HEK293T (cell line): ENCODE measurements around the gene FMNL1.

Experiments
- CTCF ChIA-PET: fragments of 350-600 bp; formaldehyde crosslinking; extraction: SDS; loops from one replicate; lab custom pipeline; 2021; ENCODE audit warnings: antibody characterized with exemption, inconsistent platforms; lab: Yijun Ruan, JAX
- POLR2A ChIA-PET: fragments of 350-600 bp; formaldehyde crosslinking; extraction: SDS; loops from one replicate; lab custom pipeline; 2020; ENCODE audit warnings: antibody characterized with exemption, inconsistent platforms; lab: Yijun Ruan, JAX
- DNase-seq: peaks from one replicate; pipeline ENCODE4 v3.0.0; 2012; ENCODE audit warnings: mixed read lengths; ENCODE audit errors: extremely low spot score
- ARNT ChIP-seq: fragments of 450-650 bp; IDR thresholded peaks from 2 replicates; pipeline ENCODE4 v1.6.1; 2017; ENCODE audit warnings: mild to moderate bottlenecking
- BHLHE40 ChIP-seq: fragments of 450-650 bp; IDR thresholded peaks from 2 replicates; pipeline ENCODE4 v1.6.1; 2016; ENCODE audit warnings: mild to moderate bottlenecking, moderate library complexity, borderline replicate concordance
- CTBP1 ChIP-seq: fragments of 450-650 bp; IDR thresholded peaks from 2 replicates; pipeline ENCODE4 v1.6.1; 2016; ENCODE audit warnings: borderline replicate concordance
- ELF4 ChIP-seq: fragments of 450-650 bp; IDR thresholded peaks from 2 replicates; pipeline ENCODE4 v1.6.1; 2017; ENCODE audit warnings: antibody characterized with exemption
- FOXA1 ChIP-seq: fragments of 450-650 bp; IDR thresholded peaks from 2 replicates; pipeline ENCODE4 v1.6.1; 2016; ENCODE audit warnings: mild to moderate bottlenecking
- FOXK2 ChIP-seq: fragments of 450-650 bp; IDR thresholded peaks from 2 replicates; pipeline ENCODE4 v1.6.1; 2016; ENCODE audit warnings: mild to moderate bottlenecking
- FOXM1 ChIP-seq: fragments of 450-650 bp; IDR thresholded peaks from 2 replicates; pipeline ENCODE4 v1.6.1; 2017; ENCODE audit warnings: mild to moderate bottlenecking, borderline replicate concordance
- HDGF ChIP-seq: fragments of 450-650 bp; IDR thresholded peaks from 2 replicates; pipeline ENCODE4 v1.6.1; 2017; ENCODE audit warnings: antibody characterized with exemption, borderline replicate concordance
- L3MBTL2 ChIP-seq: fragments of 450-650 bp; conservative IDR thresholded peaks from 2 replicates; pipeline ENCODE4 v1.6.1; 2016; ENCODE audit warnings: mild to moderate bottlenecking
- LEF1 ChIP-seq: fragments of 450-650 bp; IDR thresholded peaks from 2 replicates; pipeline ENCODE4 v1.6.1; 2017; ENCODE audit warnings: mild to moderate bottlenecking, borderline replicate concordance
- NFRKB ChIP-seq: fragments of 450-650 bp; IDR thresholded peaks from 2 replicates; pipeline ENCODE4 v1.6.1; 2016; ENCODE audit warnings: mild to moderate bottlenecking, moderate library complexity
- PKNOX1 ChIP-seq: fragments of 450-650 bp; IDR thresholded peaks from 2 replicates; pipeline ENCODE4 v1.6.1; 2016
- SP1 ChIP-seq: fragments of 450-650 bp; IDR thresholded peaks from 2 replicates; pipeline ENCODE4 v1.6.1; 2017
- SUZ12 ChIP-seq: fragments of 450-650 bp; IDR thresholded peaks from 2 replicates; pipeline ENCODE4 v1.6.1; 2016; ENCODE audit warnings: mild to moderate bottlenecking
- TARDBP ChIP-seq: fragments of 450-650 bp; IDR thresholded peaks from 2 replicates; pipeline ENCODE4 v1.6.1; 2016
- ZNF384 ChIP-seq: fragments of 450-650 bp; IDR thresholded peaks from 2 replicates; pipeline ENCODE4 v1.6.1; 2016

FMNL1 gene

GRCh38 chr17:45221081-45222013 is at the start of gene FMNL1:
FMNL1 (plus strand) TSS chr17:45221885; CDS start chr17:45222125, 240 bp downstream.
- no peak for TF ChIP-seq ARNT
- TF ChIP-seq ELF4: no peak
- TF ChIP-seq BHLHE40: no peak
- CTCF ChIA-PET: interaction anchor here (0.7 to 2.2 kb wide), 3 partner anchors 11 to 86 kb away, joined by 3 to 9 read pairs (median 3); partner anchors contain the start of gene ACBD4
- POLR2A ChIA-PET: interaction anchor here (0.6 to 1.3 kb wide), 3 partner anchors 12 to 73 kb away, joined by 3 to 4 read pairs (median 3); partner anchors contain the start of gene HEXIM1
- peak; percentile 58 for DNase-seq

- POLR2A ChIA-PET: interaction anchor here (1.0 to 5.8 kb wide), 3 partner anchors 11 to 23 kb away, joined by 5 to 85 read pairs (median 65); partner anchors contain the start of genes HEXIM1 and HEXIM2
- DNase-seq: no peak
- CTCF ChIA-PET: interaction anchor here (0.6 to 1.8 kb wide), 5 partner anchors 12 to 256 kb away, joined by 3 to 14 read pairs (median 3); partner anchors contain the start of gene ACBD4
- TF ChIP-seq FOXK2 (no peak), TARDBP (no peak), LEF1 (no peak), ARNT (no peak), BHLHE40 (no peak), ZNF384 (no peak), FOXM1 (no peak), PKNOX1 (no peak), SP1 (no peak), HDGF (no peak), FOXA1 (no peak), L3MBTL2 (no peak), SUZ12 (no peak)
Measured at GRCh38 chr17:45172232-45172540, 49.5 kb upstream of the FMNL1 start.

- ChIA-PET POLR2A (interaction anchor here (0.7 to 5.8 kb wide), 4 partner anchors 11 to 23 kb away, joined by 3 to 85 read pairs (median 35); partner anchors contain the start of genes HEXIM1 and HEXIM2), CTCF (interaction anchor here (0.6 to 1.8 kb wide), 9 partner anchors 12 to 255 kb away, joined by 3 to 14 read pairs (median 4); partner anchors contain the start of gene ACBD4)
- DNase-seq: no peak
- TF ChIP-seq HDGF (no peak), PKNOX1 (no peak), NFRKB (no peak), SP1 (no peak), FOXK2 (no peak), FOXA1 (no peak), CTBP1 (no peak), ELF4 (no peak), BHLHE40 (no peak), ZNF384 (no peak)
Measured at GRCh38 chr17:45172541-45173286, 49.0 kb upstream of the FMNL1 start.

GRCh38 chr17:45175759-45176115 is 45.9 kb upstream of the FMNL1 start:
- ChIA-PET POLR2A (interaction anchor here (1.3 to 2.7 kb wide), 4 partner anchors 8 to 27 kb away, joined by 3 to 22 read pairs (median 10); partner anchors contain the start of genes HEXIM1 and HEXIM2), CTCF (interaction anchor here (0.6 to 3.8 kb wide), 4 partner anchors 22 to 41 kb away, joined by 5 to 23 read pairs (median 12); partner anchors contain the start of genes ACBD4 and HEXIM1)
- no peak for DNase-seq
- TF ChIP-seq CTBP1 (no peak), ELF4 (no peak), FOXA1 (no peak), FOXM1 (no peak), SP1 (no peak), FOXK2 (no peak), SUZ12 (no peak), LEF1 (no peak), BHLHE40 (no peak), NFRKB (no peak), TARDBP (no peak), PKNOX1 (no peak), ZNF384 (no peak), L3MBTL2 (no peak), HDGF (no peak), ARNT (no peak)

GRCh38 chr17:45177563-45177962 is 44.1 kb upstream of the FMNL1 start:
- DNase-seq: no peak
- ChIA-PET POLR2A (interaction anchor here (1.2 to 2.7 kb wide), 3 partner anchors 16 to 29 kb away, joined by 11 to 22 read pairs (median 16); partner anchors contain the start of genes HEXIM1 and HEXIM2), CTCF (interaction anchor here (3.8 kb wide), 1 partner anchor 42 kb away, joined by 23 read pairs; the partner anchor contains the start of gene ACBD4)
- no peak for TF ChIP-seq FOXK2
- no peak for TF ChIP-seq SUZ12
- TF ChIP-seq FOXA1: no peak
- no peak for TF ChIP-seq FOXM1
- no peak for TF ChIP-seq ARNT
- no peak for TF ChIP-seq TARDBP
- no peak for TF ChIP-seq CTBP1
- no peak for TF ChIP-seq HDGF
- no peak for TF ChIP-seq SP1
- TF ChIP-seq NFRKB: no peak
- no peak for TF ChIP-seq PKNOX1
- no peak for TF ChIP-seq ELF4
- no peak for TF ChIP-seq L3MBTL2
- TF ChIP-seq BHLHE40: no peak
